ENCODE results near the gene MEF2A. TPM values are rescaled to one million over a fixed set of nuclear protein-coding genes. Genes with fewer than 3 reads are reported as not detected.
"Not testable (repeated sequence)": the region's sequence is repeated elsewhere in the genome, so short reads cannot be mapped to it uniquely, and the experiment has no call there.

Gene MEF2A
- 100 to 1,000 TPM in 2 of 4 donors, 10 to 100 TPM in 2; 55.3 to 155 (median 105) TPM for total RNA-seq

DNA sequence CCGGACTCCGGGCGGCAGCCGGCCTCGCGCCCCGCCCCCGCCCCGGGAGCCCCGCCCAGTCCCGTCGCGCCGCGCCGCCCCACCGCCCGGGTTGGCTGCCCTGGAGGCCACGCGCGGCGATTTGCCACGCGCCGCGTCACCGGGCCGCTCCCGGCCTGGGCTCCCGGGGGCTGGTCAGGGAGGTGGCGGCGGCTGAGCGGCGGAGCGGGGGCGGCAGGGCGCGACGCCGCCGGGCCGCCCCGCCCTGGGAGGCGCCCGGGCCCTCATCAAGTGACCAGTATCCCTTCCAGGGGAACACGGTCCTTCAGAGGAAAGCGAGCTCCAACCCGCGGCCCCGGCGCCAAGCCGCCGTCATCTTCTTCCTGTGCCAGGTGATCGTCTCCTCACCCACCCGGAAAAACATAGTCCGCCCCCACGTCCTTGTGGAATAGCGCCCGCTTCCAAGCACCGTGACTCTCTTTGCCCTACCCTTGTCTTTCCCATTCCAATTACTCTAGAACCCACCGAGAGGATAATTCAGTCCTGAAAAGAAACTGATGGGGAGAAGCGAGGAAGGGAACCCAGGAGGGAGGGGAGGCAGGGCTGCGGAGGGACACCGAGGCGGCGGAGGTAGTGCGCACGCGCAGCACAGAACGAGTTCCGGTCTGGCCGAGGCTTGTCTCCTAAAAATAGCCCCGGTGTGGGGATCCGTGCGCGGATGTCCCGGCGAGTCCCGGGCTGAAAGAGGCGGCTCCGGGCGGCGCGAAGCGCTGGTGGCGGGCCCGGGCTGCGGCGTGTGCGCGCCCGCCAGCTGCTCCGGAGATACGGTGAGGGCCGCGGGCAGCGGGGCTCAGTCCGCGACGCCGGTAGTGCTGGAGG lies at the start of gene MEF2A:
Gene MEF2A, plus strand, starts transcription at position 686 of the 858 bp plus-strand sequence. CDS start 67,136 bp downstream, outside the sequence.
- H3K27ac ChIP-seq, result peak within 1 kb of the TSS; percentile 95 to 99 (median 98)
- H3K27me3 ChIP-seq, result no peaks in the 10 kb centered on the region
- intact Hi-C loops (cut with DNase I), result no loop called here
- DNase-seq, result peak; percentile 95 to 96
- 0 to 1% methylated on average over 33 to 39 of the region's 101 CpGs for WGBS, 2 donors
- H3K4me1 ChIP-seq, result peaks cover 19 to 29% of the 10 kb centered on the region in 2 donors
- H3K9me3 ChIP-seq, result no peaks in the 10 kb centered on the region
- TF ChIP-seq POLR2A (IDR thresholded peaks at IDR 0.05), result peak in 1 of 2 donors; percentile 68
- TF ChIP-seq, protein P1, sequence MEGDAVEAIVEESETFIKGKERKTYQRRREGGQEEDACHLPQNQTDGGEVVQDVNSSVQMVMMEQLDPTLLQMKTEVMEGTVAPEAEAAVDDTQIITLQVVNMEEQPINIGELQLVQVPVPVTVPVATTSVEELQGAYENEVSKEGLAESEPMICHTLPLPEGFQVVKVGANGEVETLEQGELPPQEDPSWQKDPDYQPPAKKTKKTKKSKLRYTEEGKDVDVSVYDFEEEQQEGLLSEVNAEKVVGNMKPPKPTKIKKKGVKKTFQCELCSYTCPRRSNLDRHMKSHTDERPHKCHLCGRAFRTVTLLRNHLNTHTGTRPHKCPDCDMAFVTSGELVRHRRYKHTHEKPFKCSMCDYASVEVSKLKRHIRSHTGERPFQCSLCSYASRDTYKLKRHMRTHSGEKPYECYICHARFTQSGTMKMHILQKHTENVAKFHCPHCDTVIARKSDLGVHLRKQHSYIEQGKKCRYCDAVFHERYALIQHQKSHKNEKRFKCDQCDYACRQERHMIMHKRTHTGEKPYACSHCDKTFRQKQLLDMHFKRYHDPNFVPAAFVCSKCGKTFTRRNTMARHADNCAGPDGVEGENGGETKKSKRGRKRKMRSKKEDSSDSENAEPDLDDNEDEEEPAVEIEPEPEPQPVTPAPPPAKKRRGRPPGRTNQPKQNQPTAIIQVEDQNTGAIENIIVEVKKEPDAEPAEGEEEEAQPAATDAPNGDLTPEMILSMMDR (IDR thresholded peaks at IDR 0.05), result no peak
- H3K36me3 ChIP-seq, result no peaks in the 10 kb centered on the region
- H3K4me3 ChIP-seq (replicated peaks in 1 of 3), result peak within 1 kb of the TSS; percentile 62 to 99 (median 72)

DNA sequence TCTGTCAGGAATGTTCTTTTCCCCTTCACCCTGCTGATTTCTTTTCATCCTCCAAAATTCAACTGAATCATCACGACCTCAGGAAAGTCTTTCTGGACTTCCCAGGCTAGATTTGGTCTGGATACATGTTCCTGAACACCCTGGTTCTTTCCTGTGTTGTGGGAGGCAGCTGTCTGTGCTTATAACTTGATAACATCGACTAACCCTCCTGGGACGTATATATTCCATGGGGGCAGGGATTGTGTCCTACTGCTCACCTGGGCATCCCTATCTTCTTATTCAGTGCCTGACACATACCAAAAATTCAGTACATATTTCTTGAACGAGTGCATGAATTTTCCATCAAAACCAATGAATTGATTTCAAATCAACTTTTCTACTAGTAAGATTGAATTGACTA lies 47.6 kb upstream of the MEF2A start:
- no peaks in the 10 kb centered on the region for H3K4me1 ChIP-seq
- no peak overlapping the region for H3K27ac ChIP-seq
- H3K4me3 ChIP-seq (replicated peaks in 1 of 3), result no peak overlapping the region
- TF ChIP-seq POLR2A (IDR thresholded peaks at IDR 0.05), result no peak
- H3K36me3 ChIP-seq, result no peaks in the 10 kb centered on the region
- H3K27me3 ChIP-seq, result no peaks in the 10 kb centered on the region
- intact Hi-C loops (cut with DNase I), result no loop called here
- DNase-seq, result no peak
- 91 to 95% methylated on average over 4 of the region's 4 CpGs for WGBS, 2 donors
- no peaks in the 10 kb centered on the region for H3K9me3 ChIP-seq

DNA sequence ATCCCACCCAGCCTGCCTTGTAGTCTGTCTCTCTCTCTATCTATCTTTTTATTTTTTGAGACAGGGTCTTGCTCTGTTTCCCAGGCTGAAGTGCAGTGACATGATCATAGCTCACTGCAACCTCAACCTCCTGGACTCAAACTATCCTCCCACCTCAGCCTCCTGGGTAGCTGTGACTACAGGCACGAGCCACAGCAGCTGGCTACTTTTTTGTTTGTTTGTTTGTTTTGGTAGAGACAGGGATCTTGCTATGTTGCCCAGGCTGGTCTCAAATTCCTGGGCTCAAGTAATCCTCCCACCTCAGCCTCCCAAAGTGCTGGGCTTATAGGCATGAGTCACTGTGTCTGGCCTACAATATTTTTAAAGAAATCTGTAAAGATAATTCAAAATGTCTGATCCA lies 46.4 kb upstream of the MEF2A start:
- H3K9me3 ChIP-seq; DNase-seq; H3K4me1 ChIP-seq; H3K4me3 ChIP-seq (replicated peaks in 1 of 3); H3K27ac ChIP-seq; H3K27me3 ChIP-seq; intact Hi-C loops (cut with DNase I); H3K36me3 ChIP-seq: not testable (repeated sequence)
- 91 to 95% methylated on average over 1 of the region's 1 CpG for WGBS, 2 donors

DNA sequence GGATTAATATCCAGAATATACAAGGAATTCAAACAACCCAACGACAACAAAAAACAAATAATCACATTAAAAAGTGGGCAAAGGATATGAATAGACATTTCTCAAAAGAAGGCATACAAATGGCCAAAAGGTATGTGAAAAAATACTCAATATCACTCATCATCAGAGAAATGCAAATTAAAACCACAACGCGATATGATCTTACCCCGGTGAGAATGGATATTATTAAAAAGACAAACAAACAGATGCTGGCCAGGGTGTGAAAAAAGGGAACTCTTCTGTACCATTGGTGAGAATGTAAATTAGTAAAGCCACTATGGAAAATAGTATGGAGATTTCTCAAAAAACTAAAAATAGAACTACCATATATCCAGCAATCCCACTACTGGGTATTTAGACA lies 43.5 kb upstream of the MEF2A start:
- intact Hi-C loops (cut with DNase I), result no loop called here
- WGBS, 2 donors, result 92 to 94% methylated on average over 4 of the region's 4 CpGs
- Histone ChIP-seq H3K27me3 (no peaks in the 10 kb centered on the region), H3K4me1 (no peaks in the 10 kb centered on the region), H3K4me3 (replicated peaks in 1 of 3) (no peak overlapping the region), H3K27ac (no peak overlapping the region), H3K9me3 (no peaks in the 10 kb centered on the region), H3K36me3 (no peaks in the 10 kb centered on the region)
- no peak for TF ChIP-seq POLR2A (IDR thresholded peaks at IDR 0.05)
- DNase-seq, result no peak

DNA sequence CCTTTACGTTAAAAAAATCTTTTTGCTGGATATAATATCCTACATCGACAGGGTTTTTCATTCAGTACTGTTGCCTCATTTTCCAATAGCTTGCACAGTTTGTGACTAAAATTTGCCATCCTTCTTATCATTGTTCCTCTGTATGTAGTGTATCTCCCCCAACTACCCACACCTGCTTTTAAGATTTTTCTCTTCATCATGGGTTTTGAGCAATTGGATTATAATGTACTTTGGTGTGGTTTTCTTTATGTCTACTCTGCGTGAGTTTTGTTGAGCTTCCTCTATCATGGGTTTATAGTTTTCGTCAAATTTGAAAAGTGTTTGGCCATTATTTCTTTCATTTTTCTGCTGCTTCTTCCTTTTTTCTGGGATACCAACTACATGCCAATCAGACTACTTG lies 39.6 kb upstream of the MEF2A start:
- Histone ChIP-seq H3K27me3 (no peaks in the 10 kb centered on the region), H3K4me1 (no peaks in the 10 kb centered on the region), H3K36me3 (no peaks in the 10 kb centered on the region), H3K4me3 (replicated peaks in 1 of 3) (no peak overlapping the region), H3K9me3 (no peaks in the 10 kb centered on the region), H3K27ac (no peak overlapping the region)
- DNase-seq, result no peak
- TF ChIP-seq, protein P1 (IDR thresholded peaks at IDR 0.05), result no peak
- no peak for TF ChIP-seq POLR2A (IDR thresholded peaks at IDR 0.05)
- intact Hi-C loops (cut with DNase I), result no loop called here
- 71 to 72% methylated on average over 4 of the region's 4 CpGs for WGBS, 2 donors

DNA sequence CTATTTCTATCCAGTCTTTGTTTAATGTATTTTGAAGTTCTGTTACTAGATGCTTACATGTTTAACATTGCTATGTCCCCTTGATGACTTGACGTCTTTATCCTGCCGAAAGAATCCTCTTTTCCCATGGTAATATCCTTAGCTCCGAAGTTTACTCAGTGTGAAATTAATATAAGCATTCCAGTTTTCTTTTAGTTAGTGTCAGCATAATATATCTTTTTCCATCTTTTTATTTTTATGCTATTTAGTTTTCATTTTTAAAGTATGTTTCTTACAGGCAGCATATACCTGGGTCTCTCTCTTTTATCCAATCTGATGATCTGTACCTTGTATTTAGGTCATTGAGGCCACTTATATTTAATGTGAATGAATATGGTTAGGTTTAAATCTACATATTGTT lies 39.1 kb upstream of the MEF2A start:
- H3K9me3 ChIP-seq, result no peaks in the 10 kb centered on the region
- H3K4me1 ChIP-seq, result no peaks in the 10 kb centered on the region
- no peaks in the 10 kb centered on the region for H3K27me3 ChIP-seq
- H3K4me3 ChIP-seq (replicated peaks in 1 of 3), result no peak overlapping the region
- H3K27ac ChIP-seq, result no peak overlapping the region
- H3K36me3 ChIP-seq, result no peaks in the 10 kb centered on the region
- DNase-seq, result no peak
- TF ChIP-seq POLR2A (IDR thresholded peaks at IDR 0.05), result no peak
- TF ChIP-seq, protein P1 (IDR thresholded peaks at IDR 0.05), result no peak
- intact Hi-C loops (cut with DNase I), result no loop called here
- 87 to 94% methylated on average over 3 of the region's 3 CpGs for WGBS, 2 donors

Data from thyroid gland (tissue), 4 donors.